ENCODE measurements around the gene ARID1B. TPM values are rescaled to one million over a fixed set of nuclear protein-coding genes. Genes with fewer than 3 reads are reported as not detected.

The ARID1B gene
- total and polyA plus RNA-seq, 2 of the 13 experiments (the other 11 are each of a cell fraction or from before 2014, with no cell fraction given) = 20.1 to 32.6 TPM

DNA sequence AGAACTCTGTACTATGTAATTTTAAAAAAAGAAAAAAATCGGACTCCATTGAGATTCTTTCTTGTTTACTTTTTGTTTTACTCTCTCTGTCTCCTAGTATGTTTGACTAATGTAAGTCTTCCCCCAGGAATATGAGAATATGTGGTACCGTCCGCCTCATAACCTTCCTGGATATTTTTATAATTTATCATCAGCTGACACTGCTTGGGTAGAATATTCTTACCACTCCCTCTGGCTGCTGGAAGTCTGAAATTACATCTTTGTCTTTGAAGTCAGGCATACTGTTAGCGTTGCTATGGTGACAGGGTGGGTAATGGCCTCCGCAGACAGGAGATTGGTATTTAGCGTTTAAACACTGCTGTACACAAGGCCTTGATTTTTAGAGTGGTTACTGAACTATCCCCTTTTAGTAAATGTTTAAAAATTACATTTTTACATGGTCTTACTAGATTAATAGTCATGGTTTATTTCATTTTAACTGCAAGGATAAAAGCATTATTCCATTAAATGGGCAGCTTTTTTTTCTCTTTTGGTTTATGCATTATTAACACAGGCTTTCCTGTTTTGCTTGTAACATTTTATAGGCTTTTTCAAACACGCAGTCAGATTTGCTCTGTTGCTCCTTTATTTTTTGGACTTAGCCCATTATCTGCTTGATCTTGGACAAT lies 176.4 kb downstream of the ARID1B start (continued):
- TF ChIP-seq, protein P1, sequence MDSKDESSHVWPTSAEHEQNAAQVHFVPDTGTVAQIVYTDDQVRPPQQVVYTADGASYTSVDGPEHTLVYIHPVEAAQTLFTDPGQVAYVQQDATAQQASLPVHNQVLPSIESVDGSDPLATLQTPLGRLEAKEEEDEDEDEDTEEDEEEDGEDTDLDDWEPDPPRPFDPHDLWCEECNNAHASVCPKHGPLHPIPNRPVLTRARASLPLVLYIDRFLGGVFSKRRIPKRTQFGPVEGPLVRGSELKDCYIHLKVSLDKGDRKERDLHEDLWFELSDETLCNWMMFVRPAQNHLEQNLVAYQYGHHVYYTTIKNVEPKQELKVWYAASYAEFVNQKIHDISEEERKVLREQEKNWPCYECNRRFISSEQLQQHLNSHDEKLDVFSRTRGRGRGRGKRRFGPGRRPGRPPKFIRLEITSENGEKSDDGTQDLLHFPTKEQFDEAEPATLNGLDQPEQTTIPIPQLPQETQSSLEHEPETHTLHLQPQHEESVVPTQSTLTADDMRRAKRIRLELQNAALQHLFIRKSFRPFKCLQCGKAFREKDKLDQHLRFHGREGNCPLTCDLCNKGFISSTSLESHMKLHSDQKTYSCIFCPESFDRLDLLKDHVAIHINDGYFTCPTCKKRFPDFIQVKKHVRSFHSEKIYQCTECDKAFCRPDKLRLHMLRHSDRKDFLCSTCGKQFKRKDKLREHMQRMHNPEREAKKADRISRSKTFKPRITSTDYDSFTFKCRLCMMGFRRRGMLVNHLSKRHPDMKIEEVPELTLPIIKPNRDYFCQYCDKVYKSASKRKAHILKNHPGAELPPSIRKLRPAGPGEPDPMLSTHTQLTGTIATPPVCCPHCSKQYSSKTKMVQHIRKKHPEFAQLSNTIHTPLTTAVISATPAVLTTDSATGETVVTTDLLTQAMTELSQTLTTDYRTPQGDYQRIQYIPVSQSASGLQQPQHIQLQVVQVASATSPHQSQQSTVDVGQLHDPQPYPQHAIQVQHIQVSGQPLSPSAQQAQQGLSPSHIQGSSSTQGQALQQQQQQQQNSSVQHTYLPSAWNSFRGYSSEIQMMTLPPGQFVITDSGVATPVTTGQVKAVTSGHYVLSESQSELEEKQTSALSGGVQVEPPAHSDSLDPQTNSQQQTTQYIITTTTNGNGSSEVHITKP (CRISPR knock-in tag; IDR thresholded peaks at IDR 0.05; ENCODE audit: low read depth) = peak; percentile 42; the same call in 1 of the 2 replicates
- 0 out of 2 replicates have a peak, but pooled peaks have one; percentile 50 for TF ChIP-seq ZNF136 (CRISPR knock-in tag; IDR thresholded peaks at IDR 0.05; ENCODE audit: low read depth)
- TF ChIP-seq, protein P2, sequence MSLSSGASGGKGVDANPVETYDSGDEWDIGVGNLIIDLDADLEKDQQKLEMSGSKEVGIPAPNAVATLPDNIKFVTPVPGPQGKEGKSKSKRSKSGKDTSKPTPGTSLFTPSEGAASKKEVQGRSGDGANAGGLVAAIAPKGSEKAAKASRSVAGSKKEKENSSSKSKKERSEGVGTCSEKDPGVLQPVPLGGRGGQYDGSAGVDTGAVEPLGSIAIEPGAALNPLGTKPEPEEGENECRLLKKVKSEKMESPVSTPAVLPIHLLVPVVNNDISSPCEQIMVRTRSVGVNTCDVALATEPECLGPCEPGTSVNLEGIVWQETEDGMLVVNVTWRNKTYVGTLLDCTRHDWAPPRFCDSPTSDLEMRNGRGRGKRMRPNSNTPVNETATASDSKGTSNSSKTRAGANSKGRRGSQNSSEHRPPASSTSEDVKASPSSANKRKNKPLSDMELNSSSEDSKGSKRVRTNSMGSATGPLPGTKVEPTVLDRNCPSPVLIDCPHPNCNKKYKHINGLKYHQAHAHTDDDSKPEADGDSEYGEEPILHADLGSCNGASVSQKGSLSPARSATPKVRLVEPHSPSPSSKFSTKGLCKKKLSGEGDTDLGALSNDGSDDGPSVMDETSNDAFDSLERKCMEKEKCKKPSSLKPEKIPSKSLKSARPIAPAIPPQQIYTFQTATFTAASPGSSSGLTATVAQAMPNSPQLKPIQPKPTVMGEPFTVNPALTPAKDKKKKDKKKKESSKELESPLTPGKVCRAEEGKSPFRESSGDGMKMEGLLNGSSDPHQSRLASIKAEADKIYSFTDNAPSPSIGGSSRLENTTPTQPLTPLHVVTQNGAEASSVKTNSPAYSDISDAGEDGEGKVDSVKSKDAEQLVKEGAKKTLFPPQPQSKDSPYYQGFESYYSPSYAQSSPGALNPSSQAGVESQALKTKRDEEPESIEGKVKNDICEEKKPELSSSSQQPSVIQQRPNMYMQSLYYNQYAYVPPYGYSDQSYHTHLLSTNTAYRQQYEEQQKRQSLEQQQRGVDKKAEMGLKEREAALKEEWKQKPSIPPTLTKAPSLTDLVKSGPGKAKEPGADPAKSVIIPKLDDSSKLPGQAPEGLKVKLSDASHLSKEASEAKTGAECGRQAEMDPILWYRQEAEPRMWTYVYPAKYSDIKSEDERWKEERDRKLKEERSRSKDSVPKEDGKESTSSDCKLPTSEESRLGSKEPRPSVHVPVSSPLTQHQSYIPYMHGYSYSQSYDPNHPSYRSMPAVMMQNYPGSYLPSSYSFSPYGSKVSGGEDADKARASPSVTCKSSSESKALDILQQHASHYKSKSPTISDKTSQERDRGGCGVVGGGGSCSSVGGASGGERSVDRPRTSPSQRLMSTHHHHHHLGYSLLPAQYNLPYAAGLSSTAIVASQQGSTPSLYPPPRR (CRISPR knock-in tag; IDR thresholded peaks at IDR 0.05; ENCODE audit: borderline replicate concordance) = no peak
- TF ChIP-seq, protein P3, sequence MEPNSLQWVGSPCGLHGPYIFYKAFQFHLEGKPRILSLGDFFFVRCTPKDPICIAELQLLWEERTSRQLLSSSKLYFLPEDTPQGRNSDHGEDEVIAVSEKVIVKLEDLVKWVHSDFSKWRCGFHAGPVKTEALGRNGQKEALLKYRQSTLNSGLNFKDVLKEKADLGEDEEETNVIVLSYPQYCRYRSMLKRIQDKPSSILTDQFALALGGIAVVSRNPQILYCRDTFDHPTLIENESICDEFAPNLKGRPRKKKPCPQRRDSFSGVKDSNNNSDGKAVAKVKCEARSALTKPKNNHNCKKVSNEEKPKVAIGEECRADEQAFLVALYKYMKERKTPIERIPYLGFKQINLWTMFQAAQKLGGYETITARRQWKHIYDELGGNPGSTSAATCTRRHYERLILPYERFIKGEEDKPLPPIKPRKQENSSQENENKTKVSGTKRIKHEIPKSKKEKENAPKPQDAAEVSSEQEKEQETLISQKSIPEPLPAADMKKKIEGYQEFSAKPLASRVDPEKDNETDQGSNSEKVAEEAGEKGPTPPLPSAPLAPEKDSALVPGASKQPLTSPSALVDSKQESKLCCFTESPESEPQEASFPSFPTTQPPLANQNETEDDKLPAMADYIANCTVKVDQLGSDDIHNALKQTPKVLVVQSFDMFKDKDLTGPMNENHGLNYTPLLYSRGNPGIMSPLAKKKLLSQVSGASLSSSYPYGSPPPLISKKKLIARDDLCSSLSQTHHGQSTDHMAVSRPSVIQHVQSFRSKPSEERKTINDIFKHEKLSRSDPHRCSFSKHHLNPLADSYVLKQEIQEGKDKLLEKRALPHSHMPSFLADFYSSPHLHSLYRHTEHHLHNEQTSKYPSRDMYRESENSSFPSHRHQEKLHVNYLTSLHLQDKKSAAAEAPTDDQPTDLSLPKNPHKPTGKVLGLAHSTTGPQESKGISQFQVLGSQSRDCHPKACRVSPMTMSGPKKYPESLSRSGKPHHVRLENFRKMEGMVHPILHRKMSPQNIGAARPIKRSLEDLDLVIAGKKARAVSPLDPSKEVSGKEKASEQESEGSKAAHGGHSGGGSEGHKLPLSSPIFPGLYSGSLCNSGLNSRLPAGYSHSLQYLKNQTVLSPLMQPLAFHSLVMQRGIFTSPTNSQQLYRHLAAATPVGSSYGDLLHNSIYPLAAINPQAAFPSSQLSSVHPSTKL (CRISPR knock-in tag; IDR thresholded peaks at IDR 0.05) = peak; percentile 74
- TF ChIP-seq, protein P4, sequence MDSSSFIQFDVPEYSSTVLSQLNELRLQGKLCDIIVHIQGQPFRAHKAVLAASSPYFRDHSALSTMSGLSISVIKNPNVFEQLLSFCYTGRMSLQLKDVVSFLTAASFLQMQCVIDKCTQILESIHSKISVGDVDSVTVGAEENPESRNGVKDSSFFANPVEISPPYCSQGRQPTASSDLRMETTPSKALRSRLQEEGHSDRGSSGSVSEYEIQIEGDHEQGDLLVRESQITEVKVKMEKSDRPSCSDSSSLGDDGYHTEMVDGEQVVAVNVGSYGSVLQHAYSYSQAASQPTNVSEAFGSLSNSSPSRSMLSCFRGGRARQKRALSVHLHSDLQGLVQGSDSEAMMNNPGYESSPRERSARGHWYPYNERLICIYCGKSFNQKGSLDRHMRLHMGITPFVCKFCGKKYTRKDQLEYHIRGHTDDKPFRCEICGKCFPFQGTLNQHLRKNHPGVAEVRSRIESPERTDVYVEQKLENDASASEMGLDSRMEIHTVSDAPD (CRISPR knock-in tag; IDR thresholded peaks at IDR 0.05) = no peak
- 0 out of 2 replicates have a peak, but pooled peaks have one; percentile 24 for TF ChIP-seq ZNF337 (CRISPR knock-in tag; IDR thresholded peaks at IDR 0.05; ENCODE audit: borderline replicate concordance, low read depth)
- TF ChIP-seq, protein P5, sequence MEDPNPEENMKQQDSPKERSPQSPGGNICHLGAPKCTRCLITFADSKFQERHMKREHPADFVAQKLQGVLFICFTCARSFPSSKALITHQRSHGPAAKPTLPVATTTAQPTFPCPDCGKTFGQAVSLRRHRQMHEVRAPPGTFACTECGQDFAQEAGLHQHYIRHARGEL (CRISPR knock-in tag; IDR thresholded peaks at IDR 0.05) = no peak
- TF ChIP-seq BCL6 (CRISPR knock-in tag; IDR thresholded peaks at IDR 0.05) = no peak
- TF ChIP-seq, protein P6, sequence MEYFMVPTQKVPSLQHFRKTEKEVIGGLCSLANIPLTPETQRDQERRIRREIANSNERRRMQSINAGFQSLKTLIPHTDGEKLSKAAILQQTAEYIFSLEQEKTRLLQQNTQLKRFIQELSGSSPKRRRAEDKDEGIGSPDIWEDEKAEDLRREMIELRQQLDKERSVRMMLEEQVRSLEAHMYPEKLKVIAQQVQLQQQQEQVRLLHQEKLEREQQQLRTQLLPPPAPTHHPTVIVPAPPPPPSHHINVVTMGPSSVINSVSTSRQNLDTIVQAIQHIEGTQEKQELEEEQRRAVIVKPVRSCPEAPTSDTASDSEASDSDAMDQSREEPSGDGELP (IDR thresholded peaks at IDR 0.05; ENCODE audit: borderline replicate concordance, low read depth) = peak; percentile 68; the same call in 1 of the 2 replicates
